ENCODE results near the gene FER. TPM values are rescaled to one million over a fixed set of nuclear protein-coding genes. Genes with fewer than 3 reads are reported as not detected.
A peak's percentile ranks its signal among the peaks of the same experiment; 100 is the strongest.
"Not testable (repeated sequence)": the region's sequence is repeated elsewhere in the genome, so short reads cannot be mapped to it uniquely, and the experiment has no call there.

FER gene
- polyA plus RNA-seq (10.4 to 17.1 TPM (median 11.2 TPM) in 3 replicates), polyA minus RNA-seq (8.8 to 84.6 TPM (median 25.5 TPM) in 3 replicates)
- 51.3 TPM for polyA plus RNA-seq (2011; ENCODE audit: low read depth)
- polyA plus RNA-seq (2011; cell fraction: cytosol; rRNA removed), result 5.2 and 12.6 TPM in 2 replicates
- polyA plus RNA-seq (2011; cell fraction: nucleus; rRNA removed), result 12.5 and 15.2 TPM in 2 replicates
- 6.8 and 10.5 TPM in 2 replicates for polyA plus RNA-seq (2012; ENCODE audit: low replicate concordance)
- 23.8 TPM for polyA minus RNA-seq (2011; cell fraction: cytosol; rRNA and poly(A)+ RNA removed)
- 36.3 and 88.0 TPM in 2 replicates for polyA minus RNA-seq (2011; cell fraction: nucleus; rRNA and poly(A)+ RNA removed)

GRCh38 chr5:108747774-108748400 is at the start of gene FER:
FER (plus strand) TSS chr5:108747897; CDS start chr5:108798183, 50,286 bp downstream.
- peak within 1 kb of the TSS; percentile 59 to 83 (median 75) for H3K4me3 ChIP-seq (ENCODE audit: control insufficient read depth in 2 of 3, extremely low read depth in 1 of 3, insufficient read depth in 2 of 3, low read depth in 1 of 3, low read length in 3 of 3)
- peaks cover 33% of the 10 kb centered on the region for H3K79me2 ChIP-seq (ENCODE audit: control insufficient read depth, insufficient read depth, low read length)
- DNase-seq (ENCODE audit: low read depth, low spot score), result peak; percentile 80
- peak within 1 kb of the TSS; percentile 81 for H3K4me2 ChIP-seq (ENCODE audit: control insufficient read depth, extremely low read depth, insufficient read depth, low read depth, low read length)
- peaks cover 6% of the 10 kb centered on the region for H3K4me1 ChIP-seq (ENCODE audit: control insufficient read depth, extremely low read depth, insufficient read depth, low read length)
- no peaks in the 10 kb centered on the region for H3K9me3 ChIP-seq (ENCODE audit: control insufficient read depth, low read depth, low read length)
- H3K27me3 ChIP-seq (ENCODE audit: control insufficient read depth, extremely low read depth, insufficient read depth, low read length), result no peaks in the 10 kb centered on the region
- H3K27ac ChIP-seq (ENCODE audit: control insufficient read depth, insufficient read depth, low read length), result peak within 1 kb of the TSS; percentile 100
- H2AFZ ChIP-seq (ENCODE audit: control insufficient read depth, low read length), result peak within 1 kb of the TSS; percentile 81
- H3K9ac ChIP-seq (ENCODE audit: control insufficient read depth, extremely low read depth, insufficient read depth, low read length), result peak within 1 kb of the TSS; percentile 99
- H3K36me3 ChIP-seq (ENCODE audit: control insufficient read depth in 2 of 2, extremely low read depth in 1 of 2, insufficient read depth in 2 of 2, low read length in 2 of 2), result no peaks in the 10 kb centered on the region
- TF ChIP-seq CTCF (optimal IDR thresholded peaks at IDR 0.05 in 1 of 3, IDR thresholded peaks at IDR 0.05 in 1 of 3, conservative IDR thresholded peaks at IDR 0.05 in 1 of 3; ENCODE audit: extremely low read depth in 1 of 3, insufficient read depth in 2 of 3, low read length in 3 of 3) (no peak), EZH2 (IDR thresholded peaks at IDR 0.05; ENCODE audit: low read length) (no peak)
- no peaks in the 10 kb centered on the region for H3K9me1 ChIP-seq (ENCODE audit: control insufficient read depth, extremely low read depth, insufficient read depth, low read length)
- no peaks in the 10 kb centered on the region for H4K20me1 ChIP-seq (ENCODE audit: control insufficient read depth, extremely low read depth, insufficient read depth, low read length)
- FAIRE-seq, result peak; percentile 93
- dilution Hi-C loops (cut with MboI; ENCODE audit: extremely low pct_ligation_motif_present, low sequenced_read_pairs), result no loop called here

GRCh38 chr5:108700388-108700787 is 47.3 kb upstream of the FER start:
- H3K79me2 ChIP-seq (ENCODE audit: control insufficient read depth, insufficient read depth, low read length); H3K9me1 ChIP-seq (ENCODE audit: control insufficient read depth, extremely low read depth, insufficient read depth, low read length); H3K36me3 ChIP-seq (ENCODE audit: control insufficient read depth in 2 of 2, extremely low read depth in 1 of 2, insufficient read depth in 2 of 2, low read length in 2 of 2); DNase-seq (ENCODE audit: low read depth, low spot score); H3K27me3 ChIP-seq (ENCODE audit: control insufficient read depth, extremely low read depth, insufficient read depth, low read length); H3K9ac ChIP-seq (ENCODE audit: control insufficient read depth, extremely low read depth, insufficient read depth, low read length); dilution Hi-C loops (cut with MboI; ENCODE audit: extremely low pct_ligation_motif_present, low sequenced_read_pairs); H2AFZ ChIP-seq (ENCODE audit: control insufficient read depth, low read length); H3K4me2 ChIP-seq (ENCODE audit: control insufficient read depth, extremely low read depth, insufficient read depth, low read depth, low read length); FAIRE-seq; H3K4me1 ChIP-seq (ENCODE audit: control insufficient read depth, extremely low read depth, insufficient read depth, low read length); H3K9me3 ChIP-seq (ENCODE audit: control insufficient read depth, low read depth, low read length); H3K4me3 ChIP-seq (ENCODE audit: control insufficient read depth in 2 of 3, extremely low read depth in 1 of 3, insufficient read depth in 2 of 3, low read depth in 1 of 3, low read length in 3 of 3); H3K27ac ChIP-seq (ENCODE audit: control insufficient read depth, insufficient read depth, low read length); H4K20me1 ChIP-seq (ENCODE audit: control insufficient read depth, extremely low read depth, insufficient read depth, low read length): not testable (repeated sequence)

Measured in keratinocyte (primary cell).